Right kidney (tissue), 1 donor: Measurements from ENCODE around the gene SLC11A1.

Source experiments
- DNase-seq: peaks from one replicate; pipeline ENCODE4 v3.0.0-alpha.2; 2016

The SLC11A1 gene

DNA sequence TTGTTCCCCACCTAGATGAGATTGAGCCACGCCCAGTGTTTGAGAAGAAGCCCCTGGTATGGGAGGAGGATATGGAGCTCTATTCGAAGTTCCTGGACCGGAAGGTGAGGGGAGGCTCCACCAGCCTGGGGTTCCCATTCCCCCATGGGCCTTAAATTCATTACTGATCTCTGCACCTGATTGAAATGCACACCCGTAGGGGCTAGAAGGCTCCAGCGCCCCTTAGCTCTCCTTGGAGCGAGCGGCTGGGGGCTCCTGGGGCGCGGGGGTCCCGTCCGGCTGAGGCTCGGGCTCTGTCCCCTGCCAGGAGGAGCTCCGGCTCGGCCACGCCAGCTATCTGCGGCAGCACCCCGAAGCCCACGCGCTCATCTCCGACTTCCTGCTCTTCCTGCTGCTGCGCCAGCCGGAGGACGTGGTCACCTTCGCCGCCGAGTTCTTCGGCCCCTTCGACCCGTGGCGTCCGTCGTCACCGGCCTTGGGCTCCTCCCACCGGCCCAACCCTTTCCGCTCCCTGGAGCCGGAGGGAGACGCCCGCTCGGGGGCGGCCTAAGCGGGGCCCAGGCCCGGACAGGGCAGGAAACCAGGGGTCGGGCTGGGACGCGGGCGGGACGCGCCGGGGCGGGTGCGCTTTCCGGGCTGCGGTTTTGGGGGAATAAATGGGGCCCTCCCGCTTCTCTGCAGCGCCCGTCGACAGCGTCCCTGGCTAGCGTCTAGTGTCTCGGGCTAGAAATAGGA is 14.5 kb upstream of the SLC11A1 start:
- peak; percentile 86 for DNase-seq

GRCh38 chr2:218368150-218368528 is 13.9 kb upstream of the SLC11A1 start:
- no peak for DNase-seq

GRCh38 chr2:218368621-218369153 is 13.4 kb upstream of the SLC11A1 start:
- DNase-seq, result no peak

DNA sequence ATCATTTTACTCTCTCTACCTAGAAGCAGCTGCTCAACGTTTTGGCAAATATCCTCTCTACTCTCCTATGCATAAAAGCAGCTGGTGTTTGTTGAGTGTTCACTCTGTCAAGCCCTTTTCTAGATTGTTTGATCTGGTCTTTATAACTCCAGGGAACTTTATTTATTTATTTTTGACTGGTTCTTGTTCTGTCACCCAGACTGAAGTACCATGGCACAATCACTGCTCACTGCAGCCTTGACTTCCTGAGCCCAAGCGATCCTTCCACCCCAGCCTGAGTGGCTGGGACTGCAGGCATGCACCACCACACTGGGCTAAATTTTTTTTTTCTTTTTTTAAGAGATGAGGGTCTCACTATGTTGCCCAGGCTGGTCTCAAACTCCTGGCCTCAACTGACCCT is 12.7 kb upstream of the SLC11A1 start:
- DNase-seq, result no peak

- no peak for DNase-seq
Observed at GRCh38 chr2:218370410-218371063, 11.5 kb upstream of the SLC11A1 start.

- DNase-seq, result no peak
Observed at GRCh38 chr2:218371983-218372350, 10.1 kb upstream of the SLC11A1 start.

GRCh38 chr2:218374795-218375194 is 7.3 kb upstream of the SLC11A1 start:
- no peak for DNase-seq

DNA sequence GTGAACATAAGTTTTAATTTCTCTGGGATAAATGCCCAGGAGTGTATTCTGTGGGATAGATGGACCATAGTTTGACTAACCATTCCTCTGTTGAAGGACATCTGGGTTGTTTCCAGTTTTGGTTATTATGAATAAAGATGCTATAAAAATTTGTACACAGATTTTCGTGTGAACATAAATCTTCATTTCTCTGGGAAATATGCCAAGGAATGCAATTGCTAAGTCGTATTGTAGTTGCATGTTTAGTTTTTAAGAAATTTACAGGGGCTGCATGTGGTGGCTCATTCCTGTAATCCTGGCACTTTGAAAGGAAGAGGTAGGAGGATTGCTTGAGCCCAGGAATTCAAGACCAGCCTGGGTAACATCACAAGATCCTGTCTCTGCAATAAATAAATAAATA is 6.9 kb upstream of the SLC11A1 start:
- DNase-seq, result no peak

DNA sequence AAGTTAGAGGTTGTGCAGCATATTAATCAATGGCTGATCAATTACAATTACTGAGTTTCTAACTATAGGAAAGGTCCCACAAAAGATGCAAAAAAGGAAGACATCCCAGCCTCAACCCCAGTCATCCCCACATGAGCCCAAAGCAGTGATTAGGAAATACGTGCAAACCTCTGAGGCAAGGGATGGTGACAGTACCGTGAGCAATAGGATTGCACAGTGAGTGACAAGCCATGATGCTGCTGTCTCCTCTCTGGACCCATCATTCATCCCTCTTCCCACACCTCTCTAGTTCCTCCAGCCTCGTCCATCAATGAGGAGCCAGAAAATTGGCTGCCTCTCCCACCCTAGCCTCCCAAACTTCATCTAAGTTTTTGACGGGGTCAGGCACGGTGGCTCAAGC is 4.0 kb upstream of the SLC11A1 start:
- DNase-seq, result no peak

DNA sequence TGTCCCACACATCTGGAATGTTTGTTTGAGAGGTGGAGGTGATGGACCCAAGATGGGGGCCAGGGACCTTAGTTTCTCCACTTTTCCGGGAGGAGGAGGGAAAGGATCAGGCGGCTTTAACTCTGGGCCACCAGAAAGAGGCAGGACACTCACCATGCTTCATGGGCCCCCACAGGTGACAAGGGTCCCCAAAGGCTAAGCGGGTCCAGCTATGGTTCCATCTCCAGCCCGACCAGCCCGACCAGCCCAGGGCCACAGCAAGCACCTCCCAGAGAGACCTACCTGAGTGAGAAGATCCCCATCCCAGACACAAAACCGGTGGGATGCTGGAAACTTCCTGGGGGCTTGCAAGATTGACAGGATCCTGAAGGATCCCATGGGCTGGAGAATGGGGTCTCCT is 712 bp downstream of the SLC11A1 start:
- DNase-seq, result no peak

DNA sequence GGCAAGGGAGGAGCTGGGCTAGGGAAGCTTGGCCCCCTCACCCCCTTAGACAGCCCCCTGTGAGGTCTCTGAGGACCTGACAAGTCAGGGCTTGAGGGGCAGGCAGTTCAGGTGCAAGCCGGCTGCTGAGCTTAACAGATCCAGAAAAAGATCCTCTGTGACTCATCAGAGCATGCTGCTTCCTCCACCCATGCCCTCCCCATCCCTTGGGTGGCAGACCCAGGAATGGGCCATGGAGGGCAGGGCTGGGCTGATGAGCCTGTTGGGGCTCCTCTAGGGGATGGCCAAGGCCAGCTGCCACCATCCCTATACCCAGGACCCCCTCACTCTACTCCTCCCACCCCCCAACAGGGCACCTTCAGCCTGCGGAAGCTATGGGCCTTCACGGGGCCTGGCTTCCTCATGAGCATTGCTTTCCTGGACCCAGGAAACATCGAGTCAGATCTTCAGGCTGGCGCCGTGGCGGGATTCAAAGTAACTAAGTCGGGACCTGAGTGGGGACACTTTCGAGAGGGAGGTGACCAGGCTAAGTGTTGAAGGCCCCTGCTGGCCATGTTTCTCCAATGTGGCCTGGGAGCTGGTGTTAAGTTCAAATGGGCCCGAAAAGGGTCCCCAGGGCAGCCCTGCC is 1.9 kb downstream of the SLC11A1 start:
- DNase-seq, result no peak

DNA sequence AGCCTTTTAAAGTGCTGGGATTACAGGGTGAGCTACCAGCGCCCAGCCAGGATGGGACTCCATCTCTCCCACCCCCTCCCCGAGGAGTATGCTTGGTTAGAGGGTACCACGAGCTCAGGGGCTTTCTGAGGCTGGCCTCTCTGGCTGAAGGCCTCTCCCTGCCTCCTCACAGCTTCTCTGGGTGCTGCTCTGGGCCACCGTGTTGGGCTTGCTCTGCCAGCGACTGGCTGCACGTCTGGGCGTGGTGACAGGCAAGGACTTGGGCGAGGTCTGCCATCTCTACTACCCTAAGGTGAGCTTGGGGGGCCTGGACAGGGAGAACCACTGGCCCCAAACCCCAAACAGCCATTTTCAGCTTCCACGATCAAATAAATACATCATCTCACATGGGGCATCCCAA is 2.9 kb downstream of the SLC11A1 start:
- no peak for DNase-seq

DNA sequence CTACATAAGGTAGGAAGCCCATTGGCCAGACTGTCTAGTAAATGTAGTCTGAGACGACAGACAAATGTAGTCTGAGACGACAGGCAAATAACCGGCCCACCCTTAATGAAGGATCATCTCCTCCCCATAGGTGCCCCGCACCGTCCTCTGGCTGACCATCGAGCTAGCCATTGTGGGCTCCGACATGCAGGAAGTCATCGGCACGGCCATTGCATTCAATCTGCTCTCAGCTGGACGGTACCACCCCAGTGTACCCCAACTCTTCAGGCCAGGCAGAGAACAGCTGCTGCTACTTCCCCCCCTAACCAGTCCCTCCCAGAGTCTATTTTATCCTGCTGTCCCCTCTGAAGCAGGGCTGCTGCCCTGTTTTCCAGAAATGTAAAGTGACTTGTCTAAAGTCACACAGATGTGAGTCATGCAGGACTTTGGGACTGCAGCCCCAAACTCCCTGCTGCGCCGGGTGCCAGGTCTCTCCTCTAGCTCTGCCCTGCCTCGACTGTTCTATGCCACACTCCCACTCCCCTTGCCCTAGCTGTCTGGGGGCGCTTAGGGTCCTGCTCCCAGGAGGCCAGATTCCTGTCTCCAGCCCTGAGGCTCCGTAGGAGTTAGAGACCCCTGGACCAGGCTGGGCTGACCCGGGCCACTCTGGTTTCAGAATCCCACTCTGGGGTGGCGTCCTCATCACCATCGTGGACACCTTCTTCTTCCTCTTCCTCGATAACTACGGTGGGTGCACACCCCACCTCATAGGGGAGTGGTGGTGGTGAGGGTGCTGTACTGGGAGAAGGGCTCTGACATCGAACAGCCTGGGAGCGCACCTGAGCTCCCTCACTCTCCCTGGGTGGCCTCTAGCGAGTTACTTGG is 4.7 kb downstream of the SLC11A1 start:
- DNase-seq, result no peak

DNA sequence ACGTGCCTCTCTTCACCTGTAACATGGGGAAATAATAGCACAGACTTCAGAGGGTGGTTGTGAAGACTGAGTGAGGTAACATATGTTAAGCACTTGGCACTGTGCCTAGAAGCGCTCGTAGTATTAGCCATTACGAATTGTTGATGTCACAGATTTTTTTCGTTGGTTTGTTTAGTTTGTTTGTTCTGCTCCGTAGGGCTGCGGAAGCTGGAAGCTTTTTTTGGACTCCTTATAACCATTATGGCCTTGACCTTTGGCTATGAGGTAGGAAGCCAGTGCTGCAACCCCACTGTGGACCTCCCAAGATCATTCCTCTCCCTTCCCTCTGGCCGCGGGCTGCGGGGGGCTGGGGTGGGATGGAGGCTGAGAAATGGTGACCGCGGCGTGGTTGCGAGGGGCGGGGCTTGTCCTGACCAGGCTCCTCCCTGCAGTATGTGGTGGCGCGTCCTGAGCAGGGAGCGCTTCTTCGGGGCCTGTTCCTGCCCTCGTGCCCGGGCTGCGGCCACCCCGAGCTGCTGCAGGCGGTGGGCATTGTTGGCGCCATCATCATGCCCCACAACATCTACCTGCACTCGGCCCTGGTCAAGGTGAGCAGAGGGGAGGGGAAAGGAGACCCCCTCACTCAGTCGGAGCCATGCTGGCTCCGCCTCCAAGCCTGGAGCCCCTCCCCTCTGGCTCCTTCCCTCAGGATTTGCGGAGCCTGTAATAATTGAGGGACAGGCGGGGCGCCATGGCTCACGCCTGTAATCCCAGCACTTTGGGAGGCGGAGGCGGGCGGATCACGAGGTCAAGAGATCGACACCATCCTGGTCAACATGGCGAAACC is 5.5 kb downstream of the SLC11A1 start:
- DNase-seq, result peak; percentile 91

DNA sequence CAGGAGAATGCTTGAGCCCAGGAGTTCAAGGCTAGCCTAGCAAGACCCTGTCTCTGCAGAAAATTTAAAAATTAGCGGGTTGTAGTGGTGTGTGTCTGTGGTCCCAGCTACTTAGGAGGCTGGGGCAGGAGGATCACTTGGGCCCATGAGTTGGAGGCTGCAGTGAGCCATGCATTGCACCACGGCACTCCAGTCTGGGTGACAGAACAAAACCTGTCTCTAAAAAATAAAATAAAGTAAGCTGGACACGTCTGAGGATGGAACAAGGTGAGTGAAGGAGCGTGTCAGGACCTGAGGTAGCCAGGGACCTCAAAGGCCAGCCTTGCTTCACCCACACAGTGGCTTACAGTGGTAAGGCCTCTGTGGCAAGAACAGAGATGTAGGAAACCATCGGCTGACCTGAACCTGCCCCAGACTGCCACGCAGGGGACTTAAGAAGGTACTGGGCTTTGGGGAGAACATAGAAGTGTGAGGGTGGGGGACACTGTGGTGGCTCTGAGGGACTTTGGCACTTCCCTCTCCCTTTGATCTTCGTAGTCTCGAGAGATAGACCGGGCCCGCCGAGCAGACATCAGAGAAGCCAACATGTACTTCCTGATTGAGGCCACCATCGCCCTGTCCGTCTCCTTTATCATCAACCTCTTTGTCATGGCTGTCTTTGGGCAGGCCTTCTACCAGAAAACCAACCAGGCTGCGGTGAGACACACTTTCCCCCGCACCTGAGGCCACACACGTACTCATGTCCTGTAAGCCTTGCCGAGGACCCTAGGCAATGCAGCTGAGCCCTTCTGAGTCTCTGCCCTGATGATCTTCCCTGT is 7.5 kb downstream of the SLC11A1 start:
- no peak for DNase-seq

DNA sequence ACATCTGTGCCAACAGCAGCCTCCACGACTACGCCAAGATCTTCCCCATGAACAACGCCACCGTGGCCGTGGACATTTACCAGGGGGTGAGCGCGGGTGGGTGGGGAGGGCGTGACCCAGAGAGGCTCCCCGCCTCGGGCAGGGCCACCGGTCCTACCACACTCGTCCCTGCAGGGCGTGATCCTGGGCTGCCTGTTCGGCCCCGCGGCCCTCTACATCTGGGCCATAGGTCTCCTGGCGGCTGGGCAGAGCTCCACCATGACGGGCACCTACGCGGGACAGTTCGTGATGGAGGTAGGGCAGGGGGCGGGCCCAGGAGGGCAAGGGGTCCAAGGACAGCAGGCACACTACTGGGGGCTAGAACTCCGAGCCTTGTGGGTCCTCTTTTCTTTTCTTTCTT is 9.1 kb downstream of the SLC11A1 start:
- DNase-seq, result no peak

- DNase-seq, result no peak
Observed at GRCh38 chr2:218392459-218392858, 10.4 kb downstream of the SLC11A1 start.

DNA sequence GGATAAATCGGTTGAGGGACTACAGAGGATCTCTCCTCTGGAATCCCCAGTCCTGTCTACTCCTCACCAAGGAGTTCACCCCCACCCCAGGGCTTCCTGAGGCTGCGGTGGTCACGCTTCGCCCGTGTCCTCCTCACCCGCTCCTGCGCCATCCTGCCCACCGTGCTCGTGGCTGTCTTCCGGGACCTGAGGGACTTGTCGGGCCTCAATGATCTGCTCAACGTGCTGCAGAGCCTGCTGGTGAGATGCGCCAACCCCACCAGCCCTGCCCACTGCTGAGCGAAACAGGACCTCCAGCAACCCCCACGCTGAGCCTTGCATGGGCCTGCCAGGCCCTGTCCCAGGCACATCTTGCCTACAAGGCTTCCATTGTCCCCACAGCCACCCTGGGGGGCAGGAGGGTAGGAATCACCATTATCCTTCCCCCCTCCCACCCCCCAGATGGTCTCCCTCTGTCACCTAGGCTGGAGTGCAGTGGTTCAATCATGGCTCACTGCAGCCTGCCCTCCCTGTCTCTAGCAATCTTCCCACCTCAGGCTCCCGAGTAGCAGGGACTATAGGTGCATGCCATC is 10.9 kb downstream of the SLC11A1 start:
- DNase-seq, result no peak

GRCh38 chr2:218393750-218394290 is 11.7 kb downstream of the SLC11A1 start:
- DNase-seq, result no peak
